NOMO-1 treated with dmso at 0.1 percent for 144 hours (cell line): ENCODE results near the gene ZFR.
"Not testable (repeated sequence)": the region's sequence is repeated elsewhere in the genome, so short reads cannot be mapped to it uniquely, and the experiment has no call there.

Experiments
- DNase-seq: peaks from one replicate; lab custom pipeline; 2025; ENCODE audit not compliant: unreplicated experiment; lab: John Stamatoyannopoulos, UW

The ZFR gene

GRCh38 chr5:32452316-32452715, 7.8 kb upstream of the ZFR start:
- not testable (repeated sequence) for DNase-seq

GRCh38 chr5:32450952-32451351, 6.4 kb upstream of the ZFR start:
- DNase-seq = no peak

- DNase-seq = no peak
Observed at GRCh38 chr5:32449262-32449661, 4.7 kb upstream of the ZFR start.

- DNase-seq = peak; percentile 96
Observed at GRCh38 chr5:32446630-32447029, 2.1 kb upstream of the ZFR start.

- DNase-seq = no peak
Observed at GRCh38 chr5:32445831-32446614, 1.5 kb upstream of the ZFR start.

GRCh38 chr5:32445287-32445758, 783 bp upstream of the ZFR start:
- no peak for DNase-seq

- DNase-seq = peak; percentile 65
Observed at GRCh38 chr5:32443541-32444430, 754 bp downstream of the ZFR start.

- no peak for DNase-seq
Observed at GRCh38 chr5:32443145-32443540, 1.4 kb downstream of the ZFR start.

GRCh38 chr5:32439086-32439642, 5.4 kb downstream of the ZFR start:
- no peak for DNase-seq

- DNase-seq = no peak
Observed at GRCh38 chr5:32436553-32437242, 7.8 kb downstream of the ZFR start.

GRCh38 chr5:32435383-32435782, 9.2 kb downstream of the ZFR start:
- DNase-seq = no peak

GRCh38 chr5:32434221-32434620, 10.3 kb downstream of the ZFR start:
- DNase-seq = no peak

GRCh38 chr5:32432633-32433032, 11.9 kb downstream of the ZFR start:
- no peak for DNase-seq

- not testable (repeated sequence) for DNase-seq
Observed at GRCh38 chr5:32430825-32431224, 13.7 kb downstream of the ZFR start.

- DNase-seq = no peak
Observed at GRCh38 chr5:32428426-32428825, 16.1 kb downstream of the ZFR start.

GRCh38 chr5:32426440-32427151, 17.9 kb downstream of the ZFR start:
- no peak for DNase-seq

GRCh38 chr5:32422697-32423096, 21.8 kb downstream of the ZFR start:
- no peak for DNase-seq

GRCh38 chr5:32421075-32421474, 23.5 kb downstream of the ZFR start:
- DNase-seq = peak; percentile 10

GRCh38 chr5:32420506-32420905, 24.0 kb downstream of the ZFR start:
- no peak for DNase-seq

GRCh38 chr5:32419791-32420190, 24.7 kb downstream of the ZFR start:
- DNase-seq = no peak
